HG02840 (cell line): ENCODE data around the gene ELF1.
"Not testable (repeated sequence)": the region's sequence is repeated elsewhere in the genome, so short reads cannot be mapped to it uniquely, and the experiment has no call there.

Experiments
- ATAC-seq: cut with Tn5 transposase; IDR thresholded peaks from one replicate; pipeline ENCODE4 v1.9.1; 2021; ENCODE audit warnings: mild to moderate bottlenecking, moderate library complexity, moderate number of reproducible peaks; ENCODE audit not compliant: unreplicated experiment, low FRiP score

The ELF1 gene

GRCh38 chr13:41048640-41049039 is 29.5 kb upstream of the ELF1 start:
- ATAC-seq = no peak

GRCh38 chr13:41042419-41042818 is 23.3 kb upstream of the ELF1 start:
- ATAC-seq = not testable (repeated sequence)

GRCh38 chr13:41040584-41041334 is 21.6 kb upstream of the ELF1 start:
- ATAC-seq = no peak

GRCh38 chr13:41039746-41040145 is 20.6 kb upstream of the ELF1 start:
- ATAC-seq = no peak

GRCh38 chr13:41036557-41036956 is 17.4 kb upstream of the ELF1 start:
- not testable (repeated sequence) for ATAC-seq

- no peak for ATAC-seq
Observed at GRCh38 chr13:41034881-41035280, 15.8 kb upstream of the ELF1 start.

- ATAC-seq = no peak
Observed at GRCh38 chr13:41034382-41034781, 15.3 kb upstream of the ELF1 start.

- no peak for ATAC-seq
Observed at GRCh38 chr13:41032691-41033376, 13.7 kb upstream of the ELF1 start.

GRCh38 chr13:41029629-41030028 is 10.5 kb upstream of the ELF1 start:
- no peak for ATAC-seq

GRCh38 chr13:41028051-41028450 is 8.9 kb upstream of the ELF1 start:
- ATAC-seq = no peak

- ATAC-seq = no peak
Observed at GRCh38 chr13:41026788-41027187, 7.7 kb upstream of the ELF1 start.

- no peak for ATAC-seq
Observed at GRCh38 chr13:41025518-41025917, 6.4 kb upstream of the ELF1 start.

- ATAC-seq = no peak
Observed at GRCh38 chr13:41019578-41020347, 647 bp upstream of the ELF1 start.

- ATAC-seq = no peak
Observed at GRCh38 chr13:41018602-41018948, 541 bp downstream of the ELF1 start.

GRCh38 chr13:41017817-41018601 is 1.1 kb downstream of the ELF1 start:
- ATAC-seq = no peak

GRCh38 chr13:41017159-41017558 is 2.0 kb downstream of the ELF1 start:
- no peak for ATAC-seq

- ATAC-seq = no peak
Observed at GRCh38 chr13:41015920-41016319, 3.2 kb downstream of the ELF1 start.

- ATAC-seq = no peak
Observed at GRCh38 chr13:41013835-41014234, 5.3 kb downstream of the ELF1 start.

- no peak for ATAC-seq
Observed at GRCh38 chr13:41012536-41012935, 6.6 kb downstream of the ELF1 start.

- no peak for ATAC-seq
Observed at GRCh38 chr13:41011382-41011956, 7.6 kb downstream of the ELF1 start.
